ENCODE measurements around the gene DNASE1. TPM values are rescaled to one million over a fixed set of nuclear protein-coding genes. Genes with fewer than 3 reads are reported as not detected.
A peak's percentile ranks its signal among the peaks of the same experiment; 100 is the strongest.

Gene DNASE1
- total RNA-seq, 1 experiment from 2014 or later: 13.9 TPM

DNA sequence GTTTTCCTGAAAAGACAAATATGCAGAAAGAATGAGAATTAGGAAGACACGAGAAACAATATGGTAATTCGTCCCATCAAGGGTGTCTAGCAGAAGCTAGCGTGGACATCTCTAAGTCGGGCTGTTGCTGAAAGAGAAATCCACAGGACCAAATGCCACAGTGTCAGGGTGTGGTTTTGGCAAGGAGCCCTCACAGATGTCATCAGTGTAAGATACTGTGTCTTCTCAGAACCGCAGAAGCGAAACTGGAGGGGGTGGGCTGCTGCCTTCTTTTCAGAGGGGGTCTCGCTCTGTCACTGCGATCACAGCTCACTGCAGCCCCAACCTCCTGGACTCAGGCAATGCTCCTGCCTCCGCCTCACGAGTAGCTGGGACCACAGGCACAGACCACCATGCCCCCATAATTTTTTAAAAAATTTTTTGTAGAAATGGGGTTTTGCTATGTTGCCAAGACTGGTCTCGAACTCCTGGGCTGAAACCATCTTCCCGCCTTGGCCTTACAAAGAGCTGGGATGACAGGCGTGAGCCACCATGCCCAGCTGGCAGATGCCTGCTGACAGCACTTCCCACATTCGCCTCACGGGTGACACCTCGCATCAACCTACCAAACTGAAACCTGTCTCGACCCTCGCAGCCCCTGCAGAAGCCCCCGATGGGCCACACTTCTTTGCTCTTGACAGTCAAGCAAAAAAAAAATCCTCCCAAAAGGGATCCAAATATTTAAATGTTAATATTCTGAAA is 36.7 kb downstream of the DNASE1 start:
- ChIA-PET POLR2A (no interaction called here), CTCF (interaction anchor here (0.8 to 2.0 kb wide), 17 partner anchors 8 to 562 kb away, joined by 3 to 10 read pairs (median 5); partner anchors contain the start of genes DNASE1 and TRAP1)
- ATAC-seq (no peak), DNase-seq (ENCODE audit: low spot score) (no peak)
- H3K27ac Mint-ChIP-seq: peak overlapping the region; percentile 86
- H3K4me3 Mint-ChIP-seq: no peak overlapping the region
- peaks cover 9% of the 10 kb centered on the region for H3K4me1 Mint-ChIP-seq
- H3K9me3 Mint-ChIP-seq: no peaks in the 10 kb centered on the region
- H3K27me3 Mint-ChIP-seq (ENCODE audit: low read depth): no peaks in the 10 kb centered on the region
- TF ChIP-seq MAX (CRISPR knock-in tag; IDR thresholded peaks at IDR 0.05): no peak
- TF ChIP-seq CREM (CRISPR knock-in tag; IDR thresholded peaks at IDR 0.05): no peak
- no peak for TF ChIP-seq ZNF396 (CRISPR knock-in tag; IDR thresholded peaks at IDR 0.05; ENCODE audit: borderline replicate concordance)
- TF ChIP-seq PRDM15 (CRISPR knock-in tag; IDR thresholded peaks at IDR 0.05): no peak
- TF ChIP-seq, protein P1, sequence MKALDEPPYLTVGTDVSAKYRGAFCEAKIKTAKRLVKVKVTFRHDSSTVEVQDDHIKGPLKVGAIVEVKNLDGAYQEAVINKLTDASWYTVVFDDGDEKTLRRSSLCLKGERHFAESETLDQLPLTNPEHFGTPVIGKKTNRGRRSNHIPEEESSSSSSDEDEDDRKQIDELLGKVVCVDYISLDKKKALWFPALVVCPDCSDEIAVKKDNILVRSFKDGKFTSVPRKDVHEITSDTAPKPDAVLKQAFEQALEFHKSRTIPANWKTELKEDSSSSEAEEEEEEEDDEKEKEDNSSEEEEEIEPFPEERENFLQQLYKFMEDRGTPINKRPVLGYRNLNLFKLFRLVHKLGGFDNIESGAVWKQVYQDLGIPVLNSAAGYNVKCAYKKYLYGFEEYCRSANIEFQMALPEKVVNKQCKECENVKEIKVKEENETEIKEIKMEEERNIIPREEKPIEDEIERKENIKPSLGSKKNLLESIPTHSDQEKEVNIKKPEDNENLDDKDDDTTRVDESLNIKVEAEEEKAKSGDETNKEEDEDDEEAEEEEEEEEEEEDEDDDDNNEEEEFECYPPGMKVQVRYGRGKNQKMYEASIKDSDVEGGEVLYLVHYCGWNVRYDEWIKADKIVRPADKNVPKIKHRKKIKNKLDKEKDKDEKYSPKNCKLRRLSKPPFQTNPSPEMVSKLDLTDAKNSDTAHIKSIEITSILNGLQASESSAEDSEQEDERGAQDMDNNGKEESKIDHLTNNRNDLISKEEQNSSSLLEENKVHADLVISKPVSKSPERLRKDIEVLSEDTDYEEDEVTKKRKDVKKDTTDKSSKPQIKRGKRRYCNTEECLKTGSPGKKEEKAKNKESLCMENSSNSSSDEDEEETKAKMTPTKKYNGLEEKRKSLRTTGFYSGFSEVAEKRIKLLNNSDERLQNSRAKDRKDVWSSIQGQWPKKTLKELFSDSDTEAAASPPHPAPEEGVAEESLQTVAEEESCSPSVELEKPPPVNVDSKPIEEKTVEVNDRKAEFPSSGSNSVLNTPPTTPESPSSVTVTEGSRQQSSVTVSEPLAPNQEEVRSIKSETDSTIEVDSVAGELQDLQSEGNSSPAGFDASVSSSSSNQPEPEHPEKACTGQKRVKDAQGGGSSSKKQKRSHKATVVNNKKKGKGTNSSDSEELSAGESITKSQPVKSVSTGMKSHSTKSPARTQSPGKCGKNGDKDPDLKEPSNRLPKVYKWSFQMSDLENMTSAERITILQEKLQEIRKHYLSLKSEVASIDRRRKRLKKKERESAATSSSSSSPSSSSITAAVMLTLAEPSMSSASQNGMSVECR (CRISPR knock-in tag; IDR thresholded peaks at IDR 0.05; ENCODE audit: borderline replicate concordance): no peak
- TF ChIP-seq HMGXB4 (CRISPR knock-in tag; IDR thresholded peaks at IDR 0.05): no peak
- TF ChIP-seq, protein P2, sequence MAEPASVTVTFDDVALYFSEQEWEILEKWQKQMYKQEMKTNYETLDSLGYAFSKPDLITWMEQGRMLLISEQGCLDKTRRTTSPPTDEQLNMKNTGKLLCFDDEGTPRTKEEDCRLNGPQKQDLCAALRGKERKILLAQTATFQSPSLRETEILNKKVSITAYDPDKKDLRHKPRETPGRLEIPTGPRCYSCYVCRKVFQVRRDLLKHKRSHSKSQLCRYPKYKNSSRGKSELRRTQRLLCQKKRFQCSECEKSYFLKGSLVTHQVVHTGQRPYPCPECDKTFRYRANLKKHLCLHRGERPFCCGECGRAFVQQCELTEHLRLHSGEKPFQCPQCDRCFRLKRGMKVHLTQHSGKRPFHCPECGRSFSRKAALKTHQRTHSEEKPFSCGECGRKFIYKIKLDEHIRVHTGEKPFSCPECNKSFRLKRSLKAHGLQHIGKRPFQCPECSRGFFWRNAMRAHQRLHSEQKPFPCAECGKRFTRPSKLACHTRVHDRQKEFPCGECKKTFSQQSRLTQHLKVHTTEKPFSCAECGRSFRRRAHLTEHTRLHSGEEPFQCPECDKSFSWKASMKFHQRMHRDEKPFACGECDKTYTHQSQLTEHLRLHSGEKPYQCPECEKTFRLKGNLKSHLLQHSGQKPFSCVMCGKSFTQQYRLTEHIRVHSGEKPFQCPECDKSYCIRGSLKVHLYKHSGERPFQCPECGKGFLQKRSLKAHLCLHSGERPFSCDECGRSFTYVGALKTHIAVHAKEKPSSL (CRISPR knock-in tag; conservative IDR thresholded peaks at IDR 0.05): no peak
- TF ChIP-seq MLX (CRISPR knock-in tag; IDR thresholded peaks at IDR 0.05): no peak
- TF ChIP-seq SOX15 (CRISPR knock-in tag; IDR thresholded peaks at IDR 0.05): no peak
- TF ChIP-seq ERG (CRISPR knock-in tag; IDR thresholded peaks at IDR 0.05): no peak
- peaks cover 29% of the 10 kb centered on the region for H3K36me3 Mint-ChIP-seq

Data from WTC11 (cell line).